RWPE1 (cell line): Measurements from ENCODE around the gene HIVEP3.
A peak's percentile ranks its signal among the peaks of the same experiment; 100 is the strongest.

Experiments used
- CTCF ChIA-PET: fragments of 350-600 bp; sonication (Branson Sonifier 250); formaldehyde crosslinking; extraction: SDS; loops from one replicate; lab custom pipeline; 2021; lab: Yijun Ruan, JAX
- POLR2A ChIA-PET: fragments of 400-600 bp; formaldehyde crosslinking; extraction: SDS; loops from one replicate; lab custom pipeline; 2020; ENCODE audit warnings: antibody characterized with exemption; ENCODE audit not compliant: low non-redundant PET; lab: Yijun Ruan, JAX
- DNase-seq: peaks from one replicate; pipeline ENCODE4 v3.0.0; 2012; ENCODE audit warnings: low spot score
- H3K27ac ChIP-seq: fragments of 450-650 bp; 2 replicates; pipeline ENCODE4 v1.5.1; 2017
- TF ChIP-seq, protein P1 (sequence below): fragments of 450-650 bp; conservative IDR thresholded peaks from 2 replicates; pipeline ENCODE4 v1.5.1; 2017; ENCODE audit warnings: low read depth, mild to moderate bottlenecking

Gene HIVEP3

DNA sequence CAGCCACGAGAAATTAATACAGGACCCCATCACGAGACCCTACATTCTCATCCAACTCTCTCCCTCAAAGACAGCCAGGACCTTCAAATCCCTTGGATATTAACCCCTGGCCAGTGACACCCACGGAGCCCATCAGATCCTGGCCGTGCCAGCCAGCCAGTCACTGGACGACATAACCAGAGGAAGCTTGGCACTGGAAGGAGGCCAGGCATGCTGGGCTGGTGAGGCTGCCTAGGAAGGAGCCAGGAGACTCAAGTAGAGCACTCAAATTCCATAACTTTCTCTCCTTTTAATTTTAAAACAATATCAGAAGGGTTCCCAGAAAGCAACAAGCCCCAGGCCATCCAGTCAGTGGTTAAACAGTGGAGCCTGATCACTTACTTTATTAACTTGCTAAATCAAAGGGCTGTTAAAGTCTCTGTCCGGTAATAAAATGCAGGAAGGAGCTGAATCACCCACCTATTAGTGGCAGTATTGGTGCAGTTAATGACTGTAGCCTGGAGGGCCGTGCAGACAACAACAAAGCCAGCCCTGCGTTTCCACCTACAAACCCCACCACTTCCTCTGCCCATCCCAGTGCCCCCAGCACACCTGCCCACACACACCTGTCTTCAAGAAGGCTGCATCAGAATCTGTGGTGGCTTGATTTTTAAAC lies 78.0 kb downstream of the HIVEP3 start:
- TF ChIP-seq, protein P1, sequence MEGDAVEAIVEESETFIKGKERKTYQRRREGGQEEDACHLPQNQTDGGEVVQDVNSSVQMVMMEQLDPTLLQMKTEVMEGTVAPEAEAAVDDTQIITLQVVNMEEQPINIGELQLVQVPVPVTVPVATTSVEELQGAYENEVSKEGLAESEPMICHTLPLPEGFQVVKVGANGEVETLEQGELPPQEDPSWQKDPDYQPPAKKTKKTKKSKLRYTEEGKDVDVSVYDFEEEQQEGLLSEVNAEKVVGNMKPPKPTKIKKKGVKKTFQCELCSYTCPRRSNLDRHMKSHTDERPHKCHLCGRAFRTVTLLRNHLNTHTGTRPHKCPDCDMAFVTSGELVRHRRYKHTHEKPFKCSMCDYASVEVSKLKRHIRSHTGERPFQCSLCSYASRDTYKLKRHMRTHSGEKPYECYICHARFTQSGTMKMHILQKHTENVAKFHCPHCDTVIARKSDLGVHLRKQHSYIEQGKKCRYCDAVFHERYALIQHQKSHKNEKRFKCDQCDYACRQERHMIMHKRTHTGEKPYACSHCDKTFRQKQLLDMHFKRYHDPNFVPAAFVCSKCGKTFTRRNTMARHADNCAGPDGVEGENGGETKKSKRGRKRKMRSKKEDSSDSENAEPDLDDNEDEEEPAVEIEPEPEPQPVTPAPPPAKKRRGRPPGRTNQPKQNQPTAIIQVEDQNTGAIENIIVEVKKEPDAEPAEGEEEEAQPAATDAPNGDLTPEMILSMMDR = no peak
- H3K27ac ChIP-seq = no peak overlapping the region; the same call in 1 of the 2 replicates
- ChIA-PET CTCF (interaction anchor here (0.7 to 0.9 kb wide), 2 partner anchors 28 to 76 kb away, joined by 3 to 4 read pairs; no protein-coding TSS in a partner anchor), POLR2A (interaction anchor here (0.6 kb wide), 1 partner anchor 322 kb away, joined by 6 read pairs; no protein-coding TSS in a partner anchor)
- peak; percentile 54 for DNase-seq

DNA sequence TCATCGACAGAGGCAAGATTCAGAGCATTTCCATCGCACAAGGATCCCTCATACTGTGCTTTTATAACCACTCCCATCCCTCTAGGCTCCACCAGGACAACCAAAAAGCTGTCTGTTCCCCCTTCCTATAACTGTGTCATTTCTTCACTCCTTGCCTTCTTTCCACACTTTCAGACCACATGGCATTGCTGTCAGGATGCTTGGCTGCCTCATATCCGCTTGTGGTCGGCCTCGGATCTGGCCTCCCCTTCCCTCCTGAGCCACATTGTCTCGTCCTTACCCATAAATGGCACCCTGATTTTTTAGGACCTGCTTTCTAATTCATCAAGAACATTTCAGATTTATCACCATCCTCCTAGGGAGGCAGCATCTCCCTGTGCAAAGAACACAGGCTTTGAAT lies 80.5 kb downstream of the HIVEP3 start:
- POLR2A ChIA-PET = no interaction called here
- CTCF ChIA-PET = no interaction called here
- no peak overlapping the region for H3K27ac ChIP-seq
- TF ChIP-seq, protein P1 = no peak
- DNase-seq = no peak

DNA sequence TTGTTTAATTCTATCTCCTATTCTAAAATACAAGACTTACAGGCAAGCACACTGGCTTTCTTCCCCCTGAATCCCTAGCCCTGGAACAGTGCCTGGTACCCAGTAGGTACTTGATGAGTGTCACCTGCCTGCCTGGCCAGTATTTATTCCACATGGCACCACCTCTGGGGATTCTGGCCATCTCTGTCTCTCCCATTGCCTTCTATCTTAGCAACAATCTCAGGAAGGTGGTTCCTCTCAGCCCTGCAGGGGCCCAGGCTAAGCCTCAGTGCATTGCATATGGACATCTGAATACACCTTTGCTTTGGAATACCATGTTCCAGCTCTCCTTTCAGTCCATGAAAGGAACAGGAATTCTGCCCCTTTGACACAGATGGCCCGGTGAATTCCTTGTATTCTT lies 81.0 kb downstream of the HIVEP3 start:
- DNase-seq = no peak
- ChIA-PET CTCF (no interaction called here), POLR2A (no interaction called here)
- TF ChIP-seq, protein P1 = no peak
- H3K27ac ChIP-seq = no peak overlapping the region

DNA sequence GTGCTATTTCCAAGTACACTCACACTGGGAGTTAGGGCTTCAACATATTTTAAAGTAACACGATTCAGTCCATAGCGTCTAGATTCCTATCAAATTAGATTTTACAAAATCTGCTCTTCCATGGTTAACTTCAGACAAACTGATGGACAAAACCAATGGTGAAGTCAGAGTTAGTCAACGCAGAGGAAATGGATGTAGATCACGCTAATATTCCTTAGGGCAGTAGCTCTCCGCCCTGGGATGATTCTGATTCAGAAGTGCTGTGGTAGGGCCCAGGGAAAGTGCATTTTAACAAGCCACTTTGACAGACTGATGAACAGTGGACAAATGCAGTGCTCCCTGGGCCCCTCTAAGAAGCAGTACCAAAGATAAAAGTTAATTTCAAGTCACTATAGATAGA lies 83.2 kb downstream of the HIVEP3 start:
- H3K27ac ChIP-seq = no peak overlapping the region
- POLR2A ChIA-PET = no interaction called here
- no peak for DNase-seq
- TF ChIP-seq, protein P1 = no peak
- CTCF ChIA-PET = no interaction called here

DNA sequence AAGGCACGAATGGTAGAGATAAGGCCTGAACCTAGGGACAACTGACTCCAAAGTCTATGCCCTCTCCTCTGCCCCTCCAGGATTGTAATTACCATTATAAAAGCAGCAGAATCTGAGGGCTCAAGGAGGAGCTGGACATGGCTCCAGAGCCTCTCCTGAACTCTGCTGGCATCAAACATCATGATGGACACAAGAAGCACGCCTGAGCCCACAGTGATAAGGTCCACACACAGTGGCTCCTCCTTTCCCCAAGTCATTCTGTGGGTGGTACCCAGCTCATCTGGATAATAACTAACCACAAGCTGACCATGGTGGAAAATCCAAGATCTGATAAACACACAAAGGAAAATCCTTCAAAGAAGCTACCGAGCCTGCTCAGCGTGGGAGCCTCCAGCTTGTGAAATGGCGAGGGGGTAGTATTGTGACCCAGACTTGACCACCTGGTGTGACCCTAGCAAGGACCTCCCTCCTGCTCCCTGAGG lies 85.2 kb downstream of the HIVEP3 start:
- CTCF ChIA-PET = interaction anchor here (0.6 kb wide), 1 partner anchor 174 kb away, joined by 3 read pairs; no protein-coding TSS in a partner anchor
- no peak for DNase-seq
- H3K27ac ChIP-seq = no peak overlapping the region
- TF ChIP-seq, protein P1 = no peak
- POLR2A ChIA-PET = no interaction called here

DNA sequence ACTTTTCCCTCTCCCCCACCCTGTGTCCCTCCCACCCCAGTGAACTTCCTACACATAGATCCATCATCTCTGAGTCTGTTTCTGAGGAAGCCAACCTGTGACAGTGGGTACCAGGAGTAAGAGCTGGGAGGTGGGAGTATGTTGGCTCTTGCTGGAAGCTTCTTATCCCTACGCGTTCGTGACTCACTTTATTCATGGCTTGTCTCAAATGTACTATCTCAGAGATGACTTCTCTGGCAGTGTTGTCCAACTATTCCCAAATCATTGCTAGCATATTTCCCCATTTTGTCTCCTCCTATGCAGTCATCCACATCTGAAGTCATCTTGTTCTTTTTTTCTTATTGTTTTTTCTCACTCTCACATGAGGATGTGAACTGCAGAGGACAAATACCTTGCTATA lies 88.0 kb downstream of the HIVEP3 start:
- ChIA-PET CTCF (no interaction called here), POLR2A (no interaction called here)
- DNase-seq = no peak
- H3K27ac ChIP-seq = no peak overlapping the region
- TF ChIP-seq, protein P1 = no peak
